ENCODE measurements around the gene DOCK3.

- TF ChIP-seq SMC3 (IDR thresholded peaks at IDR 0.05; ENCODE audit: borderline replicate concordance, low read length) (no peak), MAX (IDR thresholded peaks at IDR 0.05; ENCODE audit: low read depth, low read length) (no peak), POLR2AphosphoS5 (IDR thresholded peaks at IDR 0.05; ENCODE audit: low read length) (no peak), EZH2 (IDR thresholded peaks at IDR 0.05; ENCODE audit: borderline replicate concordance, control insufficient read depth, low read depth, low read length) (no peak), RAD21 (IDR thresholded peaks at IDR 0.05; ENCODE audit: insufficient read depth, low read depth, low read length) (no peak)
Observed at GRCh38 chr3:51163051-51163450, 488.3 kb downstream of the DOCK3 start.
